Measurements from ENCODE around the gene KCTD3.

- TF ChIP-seq CTCF (conservative IDR thresholded peaks at IDR 0.05), result no peak
- TF ChIP-seq ZFX (IDR thresholded peaks at IDR 0.05), result no peak
Measured at GRCh38 chr1:215568299-215568692, 1.2 kb downstream of the KCTD3 start.

All from C4-2B (cell line).